ENCODE results near the gene KAT8. TPM values are rescaled to one million over a fixed set of nuclear protein-coding genes. Genes with fewer than 3 reads are reported as not detected.

Gene KAT8
- total and polyA plus RNA-seq, 2 of the 13 experiments (the other 11 are each of a cell fraction or from before 2014, with no cell fraction given), result 79.0 to 84.2 TPM

DNA sequence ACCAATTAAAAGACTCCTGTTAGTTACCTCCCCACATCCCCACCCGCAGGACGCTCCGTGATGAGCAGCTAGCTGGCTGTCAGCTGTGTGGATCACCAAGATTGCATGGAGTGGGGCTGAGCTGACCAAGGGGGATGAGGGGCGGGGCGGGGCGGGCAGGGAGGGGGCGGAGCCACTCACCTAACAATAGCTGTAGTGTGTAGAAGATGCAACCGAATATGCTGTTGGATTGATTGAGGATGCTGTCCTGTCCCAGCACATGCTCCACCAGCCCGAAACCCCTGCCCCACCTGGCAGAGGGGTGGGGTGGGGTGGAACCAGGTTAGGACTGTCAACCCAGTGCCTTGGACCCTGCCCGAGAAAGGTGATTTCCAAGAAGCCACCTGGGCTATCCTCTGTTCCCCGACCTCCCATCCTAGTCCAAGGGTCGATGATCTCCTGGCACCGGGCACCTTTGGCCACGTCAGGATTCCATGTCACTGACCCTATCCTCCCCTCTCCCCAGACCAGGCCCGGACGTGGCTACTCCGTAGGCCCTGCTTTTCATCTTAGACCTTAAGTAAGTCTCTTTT is 24.2 kb upstream of the KAT8 start (continued):
- TF ChIP-seq ZFP82 (CRISPR knock-in tag; IDR thresholded peaks at IDR 0.05; ENCODE audit: borderline replicate concordance) (no peak), ZNF362 (CRISPR knock-in tag; IDR thresholded peaks at IDR 0.05; ENCODE audit: borderline replicate concordance) (no peak), SP1 (IDR thresholded peaks at IDR 0.05) (no peak), SP1 (CRISPR knock-in tag; IDR thresholded peaks at IDR 0.05) (peak; percentile 41; the same call in 1 of the 2 replicates), ZNF749 (CRISPR knock-in tag; IDR thresholded peaks at IDR 0.05; ENCODE audit: borderline replicate concordance) (no peak), TAF1 (CRISPR knock-in tag; IDR thresholded peaks at IDR 0.05) (peak; percentile 43; the same call in 1 of the 2 replicates), ZNF569 (CRISPR knock-in tag; IDR thresholded peaks at IDR 0.05; ENCODE audit: borderline replicate concordance) (no peak), SAP130 (CRISPR knock-in tag; IDR thresholded peaks at IDR 0.05; ENCODE audit: low read depth) (peak; percentile 77), HOXA7 (CRISPR knock-in tag; IDR thresholded peaks at IDR 0.05) (no peak), PLRG1 (conservative IDR thresholded peaks at IDR 0.05) (no peak), NFE2L1 (CRISPR knock-in tag; IDR thresholded peaks at IDR 0.05; ENCODE audit: borderline replicate concordance) (no peak), MTA3 (CRISPR knock-in tag; IDR thresholded peaks at IDR 0.05) (no peak), DMAP1 (CRISPR knock-in tag; IDR thresholded peaks at IDR 0.05) (peak; percentile 57; the same call in 1 of the 2 replicates), DRAP1 (CRISPR knock-in tag; IDR thresholded peaks at IDR 0.05) (no peak), ZNF337 (CRISPR knock-in tag; IDR thresholded peaks at IDR 0.05; ENCODE audit: borderline replicate concordance, low read depth) (no peak), KLF16 (CRISPR knock-in tag; IDR thresholded peaks at IDR 0.05) (peak in 1 of 2 experiments; percentile 40; a peak in 2 of 4 replicates), REST (IDR thresholded peaks at IDR 0.05; ENCODE audit: borderline replicate concordance in 1 of 2, low read depth in 1 of 2, low read length in 2 of 2) (no peak), FOXJ3 (CRISPR knock-in tag; IDR thresholded peaks at IDR 0.05; ENCODE audit: borderline replicate concordance) (no peak), KMT2B (CRISPR knock-in tag; IDR thresholded peaks at IDR 0.05) (no peak), THAP11 (CRISPR knock-in tag; IDR thresholded peaks at IDR 0.05) (peak; percentile 69; the same call in 1 of the 2 replicates), CHCHD3 (CRISPR knock-in tag; IDR thresholded peaks at IDR 0.05) (no peak), DNMT1 (CRISPR knock-in tag; IDR thresholded peaks at IDR 0.05) (no peak), NCOR1 (IDR thresholded peaks at IDR 0.05; ENCODE audit: borderline replicate concordance, low read length) (0 out of 2 replicates have a peak, but pooled peaks have one; percentile 19), GABPB1 (CRISPR knock-in tag; IDR thresholded peaks at IDR 0.05) (0 out of 2 replicates have a peak, but pooled peaks have one; percentile 20)
- TF ChIP-seq, protein P1, sequence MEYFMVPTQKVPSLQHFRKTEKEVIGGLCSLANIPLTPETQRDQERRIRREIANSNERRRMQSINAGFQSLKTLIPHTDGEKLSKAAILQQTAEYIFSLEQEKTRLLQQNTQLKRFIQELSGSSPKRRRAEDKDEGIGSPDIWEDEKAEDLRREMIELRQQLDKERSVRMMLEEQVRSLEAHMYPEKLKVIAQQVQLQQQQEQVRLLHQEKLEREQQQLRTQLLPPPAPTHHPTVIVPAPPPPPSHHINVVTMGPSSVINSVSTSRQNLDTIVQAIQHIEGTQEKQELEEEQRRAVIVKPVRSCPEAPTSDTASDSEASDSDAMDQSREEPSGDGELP (IDR thresholded peaks at IDR 0.05; ENCODE audit: borderline replicate concordance, low read depth), result peak; percentile 68; the same call in 1 of the 2 replicates

All from HepG2 (cell line).